ENCODE results near the gene DOK6.

The DOK6 gene

GRCh38 chr18:69708844-69709243 is 308.2 kb downstream of the DOK6 start:
- no peak for TF ChIP-seq CTCF (conservative IDR thresholded peaks at IDR 0.05)
- TF ChIP-seq ZFX (IDR thresholded peaks at IDR 0.05) = no peak
- no peak overlapping the region for H3K27ac ChIP-seq

- no peak for TF ChIP-seq ZFX (IDR thresholded peaks at IDR 0.05)
- no peak for TF ChIP-seq CTCF (conservative IDR thresholded peaks at IDR 0.05)
- no peak overlapping the region for H3K27ac ChIP-seq
Measured at GRCh38 chr18:69715191-69715795, 314.6 kb downstream of the DOK6 start.

- no peak for TF ChIP-seq CTCF (conservative IDR thresholded peaks at IDR 0.05)
- no peak for TF ChIP-seq ZFX (IDR thresholded peaks at IDR 0.05)
- no peak overlapping the region for H3K27ac ChIP-seq
Measured at GRCh38 chr18:69717586-69717985, 316.9 kb downstream of the DOK6 start.

- TF ChIP-seq ZFX (IDR thresholded peaks at IDR 0.05) = no peak
- no peak for TF ChIP-seq CTCF (conservative IDR thresholded peaks at IDR 0.05)
- H3K27ac ChIP-seq = no peak overlapping the region
Measured at GRCh38 chr18:69718912-69719547, 318.3 kb downstream of the DOK6 start.

GRCh38 chr18:69720422-69720821 is 319.7 kb downstream of the DOK6 start:
- no peak for TF ChIP-seq CTCF (conservative IDR thresholded peaks at IDR 0.05)
- TF ChIP-seq ZFX (IDR thresholded peaks at IDR 0.05) = no peak
- H3K27ac ChIP-seq = no peak overlapping the region

GRCh38 chr18:69723434-69723833 is 322.7 kb downstream of the DOK6 start:
- no peak for TF ChIP-seq CTCF (conservative IDR thresholded peaks at IDR 0.05)
- TF ChIP-seq ZFX (IDR thresholded peaks at IDR 0.05) = no peak
- H3K27ac ChIP-seq = no peak overlapping the region

- TF ChIP-seq ZFX (IDR thresholded peaks at IDR 0.05) = no peak
- no peak for TF ChIP-seq CTCF (conservative IDR thresholded peaks at IDR 0.05)
Measured at GRCh38 chr18:69725009-69725408, 324.3 kb downstream of the DOK6 start.

More at GRCh38 chr18:69725009-69725408, 324.3 kb downstream of the DOK6 start:
- no peak overlapping the region for H3K27ac ChIP-seq
